Uterus (tissue), 2 donors: ENCODE measurements around the gene ST6GALNAC2.

Source experiments
- POLR2A ChIP-seq, 2 donors: fragments of 450-650 bp; IDR thresholded peaks; one replicate each; pipeline ENCODE4 v1.6.1; 2016; ENCODE audit warnings: antibody characterized with exemption in 2 of 2, mild to moderate bottlenecking in 1 of 2, moderate library complexity in 1 of 2
- TF ChIP-seq, protein P1 (sequence below), 4 experiments: fragments of 200-600 bp in 2 of 4; fragments of 450-650 bp in 2 of 4; sonication (generic) in 2 of 4; IDR thresholded peaks; one replicate each; pipeline ENCODE4 v1.5.1; 2016 to 2019; ENCODE audit warnings: antibody characterized with exemption in 4 of 4, mild to moderate bottlenecking in 2 of 4, moderate library complexity in 1 of 4

DNA sequence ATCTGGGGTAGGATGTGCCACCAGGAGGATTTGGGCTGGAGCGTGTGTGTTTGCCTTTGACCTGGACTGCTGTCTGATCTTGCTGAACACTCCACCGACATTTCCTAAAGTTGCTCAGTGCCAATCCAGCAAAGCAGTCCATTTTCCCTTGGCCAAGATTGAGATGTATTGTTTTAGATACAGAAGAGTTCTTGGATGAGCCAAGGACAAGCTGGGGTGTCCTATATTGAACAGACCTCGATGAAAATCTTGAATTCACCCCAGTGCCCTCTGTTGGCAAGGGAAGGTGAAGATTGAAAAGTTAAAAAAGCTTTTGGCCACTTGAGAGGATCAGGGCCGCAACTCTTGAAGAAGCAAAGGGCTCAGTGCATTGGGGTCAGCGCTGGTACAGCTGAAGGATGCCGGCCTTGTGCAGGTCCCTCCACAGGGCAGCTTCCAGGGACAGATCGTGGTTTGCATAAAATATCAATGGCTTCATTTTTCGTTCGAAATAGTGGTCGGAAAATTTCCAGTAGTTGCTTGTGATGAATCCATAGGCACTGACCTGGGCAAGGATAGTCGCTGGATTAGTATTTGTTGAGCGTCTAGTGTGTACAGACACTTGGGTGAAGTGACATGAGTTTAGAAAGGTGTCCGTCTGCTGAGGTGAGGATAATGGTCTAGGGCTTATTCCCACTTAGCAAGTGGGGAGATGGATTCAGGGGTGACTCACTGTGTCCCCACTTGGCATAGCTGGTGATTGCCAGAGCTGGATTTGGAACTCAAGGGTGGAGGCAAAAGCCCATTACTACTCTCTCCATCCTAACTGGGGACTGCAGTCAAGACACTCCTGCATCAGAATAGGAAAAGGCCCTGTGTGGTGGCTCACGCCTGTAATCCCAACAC, 19.7 kb downstream of the ST6GALNAC2 start:
- TF ChIP-seq, protein P1, sequence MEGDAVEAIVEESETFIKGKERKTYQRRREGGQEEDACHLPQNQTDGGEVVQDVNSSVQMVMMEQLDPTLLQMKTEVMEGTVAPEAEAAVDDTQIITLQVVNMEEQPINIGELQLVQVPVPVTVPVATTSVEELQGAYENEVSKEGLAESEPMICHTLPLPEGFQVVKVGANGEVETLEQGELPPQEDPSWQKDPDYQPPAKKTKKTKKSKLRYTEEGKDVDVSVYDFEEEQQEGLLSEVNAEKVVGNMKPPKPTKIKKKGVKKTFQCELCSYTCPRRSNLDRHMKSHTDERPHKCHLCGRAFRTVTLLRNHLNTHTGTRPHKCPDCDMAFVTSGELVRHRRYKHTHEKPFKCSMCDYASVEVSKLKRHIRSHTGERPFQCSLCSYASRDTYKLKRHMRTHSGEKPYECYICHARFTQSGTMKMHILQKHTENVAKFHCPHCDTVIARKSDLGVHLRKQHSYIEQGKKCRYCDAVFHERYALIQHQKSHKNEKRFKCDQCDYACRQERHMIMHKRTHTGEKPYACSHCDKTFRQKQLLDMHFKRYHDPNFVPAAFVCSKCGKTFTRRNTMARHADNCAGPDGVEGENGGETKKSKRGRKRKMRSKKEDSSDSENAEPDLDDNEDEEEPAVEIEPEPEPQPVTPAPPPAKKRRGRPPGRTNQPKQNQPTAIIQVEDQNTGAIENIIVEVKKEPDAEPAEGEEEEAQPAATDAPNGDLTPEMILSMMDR (IDR thresholded peaks at IDR 0.05), result no peak
- no peak for TF ChIP-seq POLR2A (IDR thresholded peaks at IDR 0.05)
